GM12874 (cell line): ENCODE results near the gene IFT81.

ENCODE experiments used
- TF ChIP-seq, protein P1 (sequence below): IDR thresholded peaks from 2 replicates; pipeline ENCODE4 v1.5.1; 2011; ENCODE audit warnings: low read depth, mild to moderate bottlenecking, control low read depth, low read length, moderate library complexity; ENCODE audit not compliant: insufficient read depth

Gene IFT81

DNA sequence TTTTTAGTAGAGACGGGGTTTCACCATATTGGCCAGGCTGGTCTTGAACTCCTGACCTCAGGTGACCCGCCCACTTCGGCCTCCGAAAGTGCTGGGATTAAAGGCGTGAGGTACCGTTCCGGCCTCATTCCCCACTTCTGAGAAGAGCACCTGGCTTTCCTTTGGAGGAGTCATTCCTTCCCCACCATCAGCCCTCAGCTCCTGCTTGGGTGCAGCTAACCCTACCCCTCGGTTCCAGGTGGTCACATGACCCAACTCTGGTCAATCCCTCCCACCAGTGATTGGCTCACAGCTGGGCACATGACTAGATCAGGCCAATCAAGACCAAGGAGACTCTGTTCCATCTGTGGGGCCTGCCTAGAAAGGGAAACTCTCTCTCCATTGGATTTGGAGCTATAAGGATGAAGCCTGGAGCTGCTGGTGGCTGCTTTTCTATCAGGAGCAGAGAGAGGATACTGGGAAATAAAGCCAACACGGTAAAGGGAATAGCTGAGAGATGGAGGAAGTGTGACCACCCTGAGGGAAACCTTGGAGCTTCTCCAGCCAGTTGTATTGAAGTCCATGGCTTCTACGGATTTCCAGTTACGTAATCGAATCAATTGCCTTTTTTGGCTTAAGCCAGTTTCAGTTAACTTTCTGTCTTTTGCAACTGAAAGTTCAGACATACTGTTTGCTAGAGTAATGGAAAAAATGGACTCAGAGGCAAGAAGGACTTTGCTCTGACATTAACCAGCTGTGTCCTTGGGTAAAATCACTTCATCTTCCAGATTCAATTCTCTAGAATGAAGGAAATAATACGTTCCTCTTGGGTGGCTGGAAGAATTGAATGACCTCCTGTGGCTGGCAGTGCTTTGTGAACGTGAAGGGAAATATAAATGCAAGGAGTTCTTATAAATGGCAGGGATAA lies 19.7 kb upstream of the IFT81 start:
- TF ChIP-seq, protein P1, sequence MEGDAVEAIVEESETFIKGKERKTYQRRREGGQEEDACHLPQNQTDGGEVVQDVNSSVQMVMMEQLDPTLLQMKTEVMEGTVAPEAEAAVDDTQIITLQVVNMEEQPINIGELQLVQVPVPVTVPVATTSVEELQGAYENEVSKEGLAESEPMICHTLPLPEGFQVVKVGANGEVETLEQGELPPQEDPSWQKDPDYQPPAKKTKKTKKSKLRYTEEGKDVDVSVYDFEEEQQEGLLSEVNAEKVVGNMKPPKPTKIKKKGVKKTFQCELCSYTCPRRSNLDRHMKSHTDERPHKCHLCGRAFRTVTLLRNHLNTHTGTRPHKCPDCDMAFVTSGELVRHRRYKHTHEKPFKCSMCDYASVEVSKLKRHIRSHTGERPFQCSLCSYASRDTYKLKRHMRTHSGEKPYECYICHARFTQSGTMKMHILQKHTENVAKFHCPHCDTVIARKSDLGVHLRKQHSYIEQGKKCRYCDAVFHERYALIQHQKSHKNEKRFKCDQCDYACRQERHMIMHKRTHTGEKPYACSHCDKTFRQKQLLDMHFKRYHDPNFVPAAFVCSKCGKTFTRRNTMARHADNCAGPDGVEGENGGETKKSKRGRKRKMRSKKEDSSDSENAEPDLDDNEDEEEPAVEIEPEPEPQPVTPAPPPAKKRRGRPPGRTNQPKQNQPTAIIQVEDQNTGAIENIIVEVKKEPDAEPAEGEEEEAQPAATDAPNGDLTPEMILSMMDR, result no peak

DNA sequence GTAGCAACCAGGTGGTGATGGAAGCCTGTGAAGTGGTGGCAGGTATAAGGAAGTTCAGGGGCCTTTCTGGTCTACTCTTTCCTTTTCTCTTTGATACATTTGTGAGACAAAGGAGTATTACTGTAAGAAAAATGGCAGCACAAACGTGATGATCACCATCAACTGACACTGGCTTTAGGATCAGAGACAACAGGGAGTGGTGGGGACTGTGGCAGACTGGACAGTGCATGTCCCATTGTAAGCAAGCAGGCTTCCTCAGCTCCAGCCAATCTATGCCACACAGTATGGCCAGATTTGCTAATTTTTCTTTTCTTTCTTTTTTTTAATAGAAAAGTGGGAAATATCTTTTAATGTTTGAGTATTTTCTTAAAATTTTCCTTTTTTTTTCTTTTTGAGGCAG lies 19.0 kb upstream of the IFT81 start:
- TF ChIP-seq, protein P1, result no peak

DNA sequence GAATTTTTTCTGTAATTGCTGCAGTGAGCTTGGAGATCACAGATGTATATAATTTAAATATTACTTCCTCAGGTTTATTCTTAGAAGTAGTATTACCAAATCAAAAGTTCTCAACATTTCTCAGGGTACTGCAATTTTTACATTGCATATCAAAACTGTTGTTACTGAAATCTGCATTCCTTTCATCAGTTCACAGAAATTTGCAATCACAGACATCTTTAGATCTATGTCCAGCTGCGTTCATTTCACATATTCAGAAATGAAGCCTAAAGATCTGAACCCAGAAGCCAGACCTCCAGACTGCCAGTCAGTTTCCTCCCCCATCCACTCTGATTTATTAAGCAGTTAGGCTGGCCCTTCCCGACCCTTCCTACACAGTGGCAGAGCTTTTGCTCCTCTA lies 18.2 kb upstream of the IFT81 start:
- TF ChIP-seq, protein P1, result no peak

DNA sequence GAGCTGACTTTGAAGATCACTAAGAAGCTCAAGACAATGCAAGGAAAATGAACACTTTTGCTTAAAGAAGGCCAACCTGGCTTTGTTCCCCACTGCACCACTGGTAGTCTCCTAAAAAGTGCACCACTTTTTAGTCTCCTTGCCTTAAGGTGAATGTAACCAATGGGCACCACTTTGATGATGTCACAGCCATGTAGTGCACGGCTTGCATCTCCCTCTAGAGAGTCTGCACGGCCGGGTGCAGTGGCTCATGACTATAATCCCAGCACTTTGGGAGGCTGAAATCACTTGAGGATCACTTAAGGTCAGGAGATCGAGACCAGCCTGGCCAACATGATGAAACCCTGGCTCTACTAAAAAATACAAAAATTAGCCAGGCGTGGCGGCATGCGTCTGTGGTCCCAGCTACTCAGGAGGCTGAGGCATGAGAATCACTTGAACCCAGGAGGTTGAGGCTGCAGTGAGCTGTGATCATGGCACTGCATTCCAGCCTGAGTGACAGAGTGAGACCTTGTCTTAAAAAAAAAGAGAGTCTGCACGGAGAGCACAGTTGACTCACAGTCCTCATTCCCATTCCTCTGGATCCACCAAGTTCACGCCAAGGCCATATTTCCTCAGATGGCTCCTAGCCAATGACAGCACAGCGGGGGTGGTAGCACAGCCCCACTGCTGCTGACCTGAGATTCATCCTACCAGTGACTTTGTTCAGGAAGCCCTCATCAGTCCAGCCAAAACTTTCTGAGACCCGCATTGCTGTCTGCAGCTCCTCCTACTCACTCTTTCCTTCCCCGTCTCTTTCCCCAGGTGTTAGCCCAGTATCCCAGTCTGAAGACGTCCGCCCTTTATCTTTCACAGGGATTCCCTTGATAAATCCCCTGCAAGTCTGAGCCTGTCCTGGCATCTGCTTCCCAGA lies 16.5 kb upstream of the IFT81 start:
- TF ChIP-seq, protein P1, result no peak

DNA sequence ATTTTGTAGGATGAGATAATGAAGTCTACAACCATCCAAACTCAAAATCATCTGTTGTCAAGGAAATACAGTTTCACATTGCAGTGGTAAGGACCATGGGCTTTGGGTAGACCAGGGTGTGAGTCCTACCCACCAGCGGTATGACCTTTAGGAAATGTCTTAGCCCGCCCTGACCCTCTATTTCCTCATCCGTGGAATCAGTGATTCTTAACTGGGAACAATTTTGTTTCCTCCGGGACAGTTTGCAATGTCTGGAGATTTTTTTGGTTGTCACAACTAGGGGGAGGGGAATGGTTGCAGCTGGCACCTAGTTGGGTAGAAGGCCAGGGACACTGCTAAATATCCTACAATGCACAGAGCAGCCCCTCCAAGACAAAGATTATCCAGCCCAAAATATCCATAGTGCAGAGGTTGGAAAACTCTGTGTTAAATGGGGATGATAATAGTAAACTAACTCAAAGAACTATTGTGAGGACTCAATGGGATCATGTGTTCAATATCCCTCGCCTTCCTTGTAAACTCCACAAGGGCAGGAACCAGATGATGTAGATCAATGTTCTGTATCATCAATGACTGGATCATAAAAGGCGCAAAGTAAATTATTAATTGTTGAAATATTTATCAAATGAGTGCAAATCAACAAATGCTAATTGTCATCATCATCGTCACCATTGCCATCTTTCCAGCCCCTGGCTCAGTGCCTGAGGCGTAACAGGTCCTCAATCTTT lies 15.7 kb upstream of the IFT81 start:
- TF ChIP-seq, protein P1, result no peak

DNA sequence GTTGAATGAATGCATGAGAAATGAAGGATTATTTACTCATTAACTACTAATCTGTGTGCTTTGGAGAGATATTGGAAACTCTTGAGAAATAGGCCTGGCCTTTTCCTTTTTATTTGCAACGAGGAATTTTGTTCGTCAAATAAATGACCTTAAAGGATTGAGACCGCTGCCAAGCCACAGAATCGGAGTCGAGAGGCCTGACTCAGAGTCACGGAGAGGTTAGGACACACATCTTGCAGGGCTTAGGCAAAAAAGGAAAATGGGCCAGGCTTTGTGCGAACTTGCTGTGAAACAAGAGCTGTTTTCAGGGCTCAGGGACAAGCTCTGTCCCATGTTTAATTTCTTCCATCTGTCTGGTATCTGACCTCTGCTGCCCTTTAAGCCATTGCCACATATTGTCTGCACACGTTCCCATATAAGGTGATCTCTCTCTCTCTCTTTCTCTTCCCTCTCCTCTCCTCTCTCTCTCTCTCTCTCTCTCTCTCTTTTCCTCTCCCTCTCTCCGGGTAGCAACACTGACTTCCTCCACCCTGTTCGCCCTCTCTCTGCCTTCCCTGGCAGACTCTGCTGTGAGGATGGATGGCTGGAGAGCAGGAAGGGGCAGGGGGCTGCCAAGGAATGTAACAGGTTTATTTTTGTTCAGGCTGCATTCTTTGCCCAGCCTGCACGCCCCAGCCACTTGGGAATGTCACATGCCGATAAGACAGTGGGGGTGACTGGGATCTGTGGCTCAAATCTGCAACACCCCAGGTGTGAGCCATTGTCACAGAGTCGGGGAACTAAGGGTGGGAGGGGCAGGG lies 14.9 kb upstream of the IFT81 start:
- TF ChIP-seq, protein P1, result no peak
